NCI-H446 treated with DMSO at 0.1 percent for 48 hours (cell line): ENCODE results near the gene ZAR1L.
A peak's percentile ranks its signal among the peaks of the same experiment; 100 is the strongest.

ENCODE experiments used
- DNase-seq: peaks from one replicate; lab custom pipeline; 2025; lab: John Stamatoyannopoulos, UW

Gene ZAR1L

GRCh38 chr13:32302461-32302860 lies 12.7 kb downstream of the ZAR1L start:
- DNase-seq = no peak

- no peak for DNase-seq
Measured at GRCh38 chr13:32300920-32301319, 14.2 kb downstream of the ZAR1L start.

- no peak for DNase-seq
Measured at GRCh38 chr13:32300406-32300805, 14.8 kb downstream of the ZAR1L start.

GRCh38 chr13:32299893-32300292 lies 15.3 kb downstream of the ZAR1L start:
- DNase-seq = no peak

GRCh38 chr13:32298695-32299094 lies 16.5 kb downstream of the ZAR1L start:
- no peak for DNase-seq

- no peak for DNase-seq
Measured at GRCh38 chr13:32297206-32297605, 18.0 kb downstream of the ZAR1L start.

GRCh38 chr13:32285633-32285965 lies 29.6 kb downstream of the ZAR1L start:
- no peak for DNase-seq

GRCh38 chr13:32284927-32285632 lies 30.1 kb downstream of the ZAR1L start:
- no peak for DNase-seq

- no peak for DNase-seq
Measured at GRCh38 chr13:32282096-32282711, 33.0 kb downstream of the ZAR1L start.

GRCh38 chr13:32281096-32281495 lies 34.1 kb downstream of the ZAR1L start:
- no peak for DNase-seq

- DNase-seq = no peak
Measured at GRCh38 chr13:32278426-32278825, 36.7 kb downstream of the ZAR1L start.

GRCh38 chr13:32277839-32278238 lies 37.3 kb downstream of the ZAR1L start:
- DNase-seq = no peak

- DNase-seq = no peak
Measured at GRCh38 chr13:32272021-32272683, 43.0 kb downstream of the ZAR1L start.

- DNase-seq = no peak
Measured at GRCh38 chr13:32267836-32268439, 47.2 kb downstream of the ZAR1L start.

GRCh38 chr13:32266130-32266529 lies 49.0 kb downstream of the ZAR1L start:
- DNase-seq = no peak

- DNase-seq = no peak
Measured at GRCh38 chr13:32265726-32266125, 49.4 kb downstream of the ZAR1L start.

GRCh38 chr13:32264407-32264806 lies 50.8 kb downstream of the ZAR1L start:
- DNase-seq = no peak

- DNase-seq = no peak
Measured at GRCh38 chr13:32262619-32263018, 52.5 kb downstream of the ZAR1L start.

GRCh38 chr13:32262165-32262564 lies 53.0 kb downstream of the ZAR1L start:
- DNase-seq = no peak

GRCh38 chr13:32261567-32261966 lies 53.6 kb downstream of the ZAR1L start:
- DNase-seq = peak; percentile 91

GRCh38 chr13:32259116-32259515 lies 56.0 kb downstream of the ZAR1L start:
- DNase-seq = no peak

GRCh38 chr13:32257649-32258048 lies 57.5 kb downstream of the ZAR1L start:
- DNase-seq = no peak

- no peak for DNase-seq
Measured at GRCh38 chr13:32256243-32256642, 58.9 kb downstream of the ZAR1L start.
